HG03159 (cell line): ENCODE data around the gene MAST3.

Experiments
- ATAC-seq: cut with Tn5 transposase; IDR thresholded peaks from one replicate; pipeline ENCODE4 v1.9.1; 2021; ENCODE audit warnings: mild to moderate bottlenecking, moderate library complexity; ENCODE audit not compliant: unreplicated experiment

MAST3 gene

GRCh38 chr19:18174983-18175382 is 77.4 kb downstream of the MAST3 start:
- no peak for ATAC-seq

- ATAC-seq: no peak
Measured at GRCh38 chr19:18176367-18177310, 79.1 kb downstream of the MAST3 start.

- ATAC-seq: no peak
Measured at GRCh38 chr19:18179957-18180356, 82.4 kb downstream of the MAST3 start.

DNA sequence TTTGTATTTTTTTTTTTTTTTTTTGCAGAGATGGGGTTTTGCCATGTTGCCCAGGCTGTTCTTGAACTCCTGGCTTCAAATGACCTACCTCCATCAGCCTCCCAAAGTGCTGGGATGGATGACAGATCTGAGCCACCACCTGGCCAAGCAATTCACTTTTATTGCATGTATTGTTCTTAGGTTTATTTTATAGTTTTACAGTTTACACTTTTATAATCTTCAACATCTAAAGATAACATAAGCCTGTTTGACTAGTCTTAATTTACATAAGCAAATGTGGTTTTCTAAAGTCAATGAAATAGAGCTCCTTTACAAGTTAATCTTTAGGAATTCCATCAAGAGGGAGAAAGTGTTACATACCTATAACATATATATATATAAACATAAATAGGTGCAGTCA is 86.0 kb downstream of the MAST3 start:
- ATAC-seq: no peak

GRCh38 chr19:18185538-18185937 is 88.0 kb downstream of the MAST3 start:
- no peak for ATAC-seq

DNA sequence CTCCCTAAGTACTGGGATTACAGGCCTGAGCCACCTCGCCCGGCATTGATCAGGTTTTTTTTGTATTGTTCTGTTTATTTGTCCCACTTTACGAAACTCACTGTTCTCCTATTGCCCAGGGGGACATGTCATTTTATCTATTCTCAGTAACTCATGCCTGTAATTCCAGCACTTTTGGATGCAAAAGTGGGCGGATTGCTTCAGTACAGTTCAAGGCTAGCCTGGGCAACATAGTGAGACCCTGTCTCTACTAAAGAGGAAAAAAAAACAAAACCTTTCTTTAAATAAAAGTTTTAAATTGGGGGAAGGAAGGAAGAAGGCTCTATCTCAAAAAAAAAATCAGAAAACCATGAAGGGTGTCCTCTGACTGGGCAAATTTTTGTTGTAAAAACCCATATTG is 92.7 kb downstream of the MAST3 start:
- ATAC-seq: no peak

- ATAC-seq: no peak
Measured at GRCh38 chr19:18191640-18192062, 94.1 kb downstream of the MAST3 start.

GRCh38 chr19:18192673-18193387 is 95.3 kb downstream of the MAST3 start, which contains the start of gene MPV17L2:
MPV17L2 (plus strand) TSS chr19:18193218; CDS start chr19:18193282, 64 bp downstream.
- ATAC-seq: peak; percentile 83

DNA sequence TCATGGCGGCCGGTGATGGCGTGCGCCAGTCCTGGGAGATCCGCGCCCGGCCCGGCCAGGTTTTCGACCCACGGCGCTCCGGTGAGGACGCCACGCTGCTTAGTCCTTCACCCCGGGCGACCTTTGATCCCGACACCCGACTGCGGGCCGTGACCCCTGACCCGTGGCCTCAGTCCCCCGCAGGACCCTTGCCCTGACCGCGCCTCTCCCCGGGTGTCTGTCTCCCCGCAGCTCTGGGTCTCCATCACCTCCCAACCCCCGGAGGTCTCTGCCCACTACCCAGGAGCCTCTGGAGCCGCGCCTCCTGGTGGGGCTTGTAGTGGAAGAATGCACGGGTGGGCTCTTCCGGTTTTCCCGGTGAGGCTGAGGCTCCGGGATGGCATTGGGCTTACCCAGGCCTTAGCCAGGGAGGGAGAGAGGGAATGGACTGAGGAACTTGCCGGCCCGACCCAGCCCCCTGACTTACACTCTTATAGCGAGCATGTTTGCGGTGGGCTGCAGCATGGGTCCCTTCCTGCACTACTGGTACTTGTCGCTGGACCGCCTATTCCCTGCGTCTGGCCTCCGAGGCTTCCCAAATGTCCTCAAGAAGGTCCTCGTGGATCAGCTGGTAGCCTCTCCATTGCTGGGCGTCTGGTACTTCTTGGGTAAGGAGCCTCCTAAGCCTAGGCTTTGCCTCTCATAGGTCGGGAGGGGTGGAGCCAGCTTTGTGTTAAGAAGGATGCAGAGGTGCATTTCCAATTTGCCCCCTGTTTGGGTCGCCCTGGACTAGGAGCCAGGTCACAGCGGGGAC is 96.0 kb downstream of the MAST3 start:
- no peak for ATAC-seq

DNA sequence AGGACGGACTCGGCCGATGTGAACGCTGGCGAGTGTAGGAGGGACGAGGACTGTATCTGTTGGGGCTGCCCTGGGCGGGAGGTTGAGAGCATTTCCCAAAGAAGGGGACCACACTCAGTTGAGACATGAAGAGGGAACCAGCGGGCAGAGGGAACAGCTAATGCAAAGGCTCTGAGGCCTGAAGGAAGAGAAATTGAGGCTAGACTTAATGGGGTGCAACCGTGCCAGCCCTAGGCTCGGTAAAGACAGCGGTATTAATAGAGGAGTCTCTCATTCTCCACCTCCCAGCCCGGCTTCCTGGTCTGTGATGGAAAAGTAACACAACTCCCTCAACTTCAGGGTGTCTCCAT is 96.6 kb downstream of the MAST3 start:
- no peak for ATAC-seq

DNA sequence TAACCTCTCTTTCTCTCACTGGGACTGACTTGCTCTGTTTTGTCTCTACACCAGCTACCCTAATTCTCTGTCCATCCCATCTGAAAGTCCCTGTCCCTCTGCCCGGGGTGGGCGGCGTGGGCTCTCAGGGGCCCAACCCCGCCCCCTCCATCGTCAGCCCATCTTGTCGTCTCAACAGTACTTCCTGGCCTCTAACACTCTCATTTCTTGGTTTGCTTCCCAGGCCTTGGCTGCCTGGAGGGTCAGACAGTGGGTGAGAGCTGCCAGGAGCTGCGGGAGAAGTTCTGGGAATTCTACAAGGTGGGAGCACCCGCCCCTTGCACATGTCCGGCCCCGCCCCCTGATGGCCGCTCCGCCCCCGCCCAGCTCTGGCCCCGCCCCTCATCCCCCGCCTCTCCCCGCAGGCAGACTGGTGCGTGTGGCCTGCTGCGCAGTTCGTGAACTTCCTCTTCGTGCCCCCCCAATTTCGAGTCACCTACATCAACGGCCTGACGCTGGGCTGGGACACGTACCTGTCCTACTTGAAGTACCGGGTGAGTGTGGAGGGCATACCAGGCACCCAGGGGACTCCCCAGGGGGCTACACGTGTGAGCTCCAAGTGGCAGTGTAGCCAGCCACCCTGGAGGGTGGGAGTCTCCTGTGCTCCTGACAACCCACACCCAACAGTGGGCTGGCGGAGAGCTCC is 97.1 kb downstream of the MAST3 start:
- ATAC-seq: no peak

GRCh38 chr19:18196511-18196845 is 98.9 kb downstream of the MAST3 start:
- no peak for ATAC-seq

- no peak for ATAC-seq
Measured at GRCh38 chr19:18197306-18197705, 99.7 kb downstream of the MAST3 start.

DNA sequence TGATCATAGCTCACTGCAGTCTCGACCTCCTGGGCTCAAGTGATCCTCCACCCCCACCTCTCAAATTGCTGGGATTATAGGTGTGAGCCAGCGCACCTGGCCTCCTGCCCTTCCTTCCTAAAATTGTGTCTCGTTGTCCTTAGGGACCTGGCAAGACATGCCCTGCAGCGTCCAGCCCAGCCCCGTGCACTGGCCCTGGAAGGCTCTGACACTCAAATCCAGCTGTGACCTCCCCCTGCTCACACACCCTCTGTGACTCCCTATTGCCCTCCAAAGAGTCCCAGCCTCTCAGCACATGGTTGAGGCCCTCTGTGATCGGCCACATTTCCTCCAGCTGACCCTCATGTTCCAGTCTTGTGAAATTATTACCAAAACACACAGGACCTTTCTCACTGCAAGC is 100.4 kb downstream of the MAST3 start:
- no peak for ATAC-seq

DNA sequence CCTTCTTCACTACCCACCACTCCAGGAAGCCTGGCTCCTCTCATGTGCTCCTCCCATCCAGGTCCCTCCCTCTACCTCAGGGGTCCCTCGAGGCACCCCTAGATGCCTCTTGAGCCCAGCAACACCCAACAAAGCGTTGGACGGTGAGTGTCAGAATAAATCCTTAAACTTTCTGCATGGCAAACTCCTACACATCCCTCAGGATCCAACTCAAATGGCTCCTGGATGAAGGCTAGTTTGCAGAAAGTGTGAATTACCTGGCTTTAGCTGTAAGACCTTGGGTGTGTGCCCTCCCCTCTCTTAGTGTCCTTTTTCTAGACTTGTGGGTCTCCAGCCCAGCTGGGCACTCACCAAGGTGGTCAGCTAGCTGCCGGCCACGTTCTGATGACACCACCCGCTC is 100.8 kb downstream of the MAST3 start:
- no peak for ATAC-seq
